ENCODE data around the gene PRADC1.

PRADC1 gene

GRCh38 chr2:73268830-73269685 lies 36.0 kb upstream of the PRADC1 start:
- Histone ChIP-seq H3K36me3 (no peaks in the 10 kb centered on the region), H3K27ac (no peak overlapping the region), H3K4me3 (ENCODE audit: low read depth in 1 of 2, low read length in 1 of 2) (no peak overlapping the region), H3K4me1 (ENCODE audit: control insufficient read depth in 1 of 2, insufficient read depth in 1 of 2, low read depth in 1 of 2, low read length in 1 of 2) (no peaks in the 10 kb centered on the region), H3K9me3 (no peaks in the 10 kb centered on the region), H3K27me3 (peaks cover 45% of the 10 kb centered on the region)
- no peak for TF ChIP-seq CTCF (IDR thresholded peaks at IDR 0.05)

- Histone ChIP-seq H3K9me3 (no peaks in the 10 kb centered on the region), H3K27ac (no peak overlapping the region), H3K27me3 (peaks cover 45% of the 10 kb centered on the region), H3K36me3 (no peaks in the 10 kb centered on the region), H3K4me3 (ENCODE audit: low read depth in 1 of 2, low read length in 1 of 2) (no peak overlapping the region), H3K4me1 (ENCODE audit: control insufficient read depth in 1 of 2, insufficient read depth in 1 of 2, low read depth in 1 of 2, low read length in 1 of 2) (no peaks in the 10 kb centered on the region)
- TF ChIP-seq CTCF (IDR thresholded peaks at IDR 0.05): no peak
Measured at GRCh38 chr2:73268366-73268829, 35.4 kb upstream of the PRADC1 start.

GRCh38 chr2:73267008-73267407 lies 34.0 kb upstream of the PRADC1 start:
- Histone ChIP-seq H3K27me3 (peaks cover 45% of the 10 kb centered on the region), H3K4me1 (ENCODE audit: control insufficient read depth in 1 of 2, insufficient read depth in 1 of 2, low read depth in 1 of 2, low read length in 1 of 2) (no peaks in the 10 kb centered on the region), H3K36me3 (no peaks in the 10 kb centered on the region), H3K27ac (no peak overlapping the region), H3K4me3 (ENCODE audit: low read depth in 1 of 2, low read length in 1 of 2) (no peak overlapping the region), H3K9me3 (no peaks in the 10 kb centered on the region)
- no peak for TF ChIP-seq CTCF (IDR thresholded peaks at IDR 0.05)

- Histone ChIP-seq H3K4me3 (ENCODE audit: low read depth in 1 of 2, low read length in 1 of 2) (no peak overlapping the region), H3K9me3 (no peaks in the 10 kb centered on the region), H3K36me3 (no peaks in the 10 kb centered on the region), H3K27me3 (peaks cover 41% of the 10 kb centered on the region), H3K4me1 (ENCODE audit: control insufficient read depth in 1 of 2, insufficient read depth in 1 of 2, low read depth in 1 of 2, low read length in 1 of 2) (no peaks in the 10 kb centered on the region), H3K27ac (no peak overlapping the region)
- TF ChIP-seq CTCF (IDR thresholded peaks at IDR 0.05): no peak
Measured at GRCh38 chr2:73266061-73266901, 33.2 kb upstream of the PRADC1 start.

GRCh38 chr2:73265298-73266060 lies 32.4 kb upstream of the PRADC1 start:
- Histone ChIP-seq H3K4me3 (ENCODE audit: low read depth in 1 of 2, low read length in 1 of 2) (no peak overlapping the region), H3K36me3 (no peaks in the 10 kb centered on the region), H3K27me3 (peaks cover 33% of the 10 kb centered on the region), H3K9me3 (no peaks in the 10 kb centered on the region), H3K4me1 (ENCODE audit: control insufficient read depth in 1 of 2, insufficient read depth in 1 of 2, low read depth in 1 of 2, low read length in 1 of 2) (no peaks in the 10 kb centered on the region), H3K27ac (no peak overlapping the region)
- TF ChIP-seq CTCF (IDR thresholded peaks at IDR 0.05): no peak
